ENCODE data around the gene VWA8.

DNA sequence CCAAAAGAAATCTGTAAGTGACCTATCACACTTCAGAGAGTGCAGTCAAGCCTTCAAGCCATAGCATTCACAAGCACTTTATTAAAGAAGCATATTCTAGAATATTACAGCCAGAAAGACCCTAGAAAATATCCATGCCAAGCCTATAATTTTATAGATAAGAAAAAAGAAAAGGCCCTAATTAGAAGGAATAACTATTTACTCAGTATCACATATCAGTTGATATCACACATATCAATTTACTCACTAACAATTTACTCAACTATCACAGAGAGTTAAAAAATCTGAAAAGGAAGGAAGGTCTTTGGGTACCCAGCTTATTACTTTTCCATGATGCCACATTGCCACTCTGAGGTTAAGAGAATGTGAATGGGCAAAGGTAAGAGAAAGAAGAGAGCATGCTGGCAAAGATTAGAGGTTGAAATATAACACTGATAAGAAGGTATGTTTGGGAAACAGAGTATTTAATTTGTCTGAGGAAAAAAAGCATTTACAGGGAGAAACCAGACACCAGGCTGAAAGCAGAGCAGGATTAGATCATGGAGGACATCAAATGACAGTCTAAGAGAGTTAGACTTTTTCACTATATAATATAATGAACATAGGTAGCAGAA lies 186.2 kb downstream of the VWA8 start:
- TF ChIP-seq, protein P1, sequence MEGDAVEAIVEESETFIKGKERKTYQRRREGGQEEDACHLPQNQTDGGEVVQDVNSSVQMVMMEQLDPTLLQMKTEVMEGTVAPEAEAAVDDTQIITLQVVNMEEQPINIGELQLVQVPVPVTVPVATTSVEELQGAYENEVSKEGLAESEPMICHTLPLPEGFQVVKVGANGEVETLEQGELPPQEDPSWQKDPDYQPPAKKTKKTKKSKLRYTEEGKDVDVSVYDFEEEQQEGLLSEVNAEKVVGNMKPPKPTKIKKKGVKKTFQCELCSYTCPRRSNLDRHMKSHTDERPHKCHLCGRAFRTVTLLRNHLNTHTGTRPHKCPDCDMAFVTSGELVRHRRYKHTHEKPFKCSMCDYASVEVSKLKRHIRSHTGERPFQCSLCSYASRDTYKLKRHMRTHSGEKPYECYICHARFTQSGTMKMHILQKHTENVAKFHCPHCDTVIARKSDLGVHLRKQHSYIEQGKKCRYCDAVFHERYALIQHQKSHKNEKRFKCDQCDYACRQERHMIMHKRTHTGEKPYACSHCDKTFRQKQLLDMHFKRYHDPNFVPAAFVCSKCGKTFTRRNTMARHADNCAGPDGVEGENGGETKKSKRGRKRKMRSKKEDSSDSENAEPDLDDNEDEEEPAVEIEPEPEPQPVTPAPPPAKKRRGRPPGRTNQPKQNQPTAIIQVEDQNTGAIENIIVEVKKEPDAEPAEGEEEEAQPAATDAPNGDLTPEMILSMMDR (IDR thresholded peaks at IDR 0.05 in 2 of 3, conservative IDR thresholded peaks at IDR 0.05 in 1 of 3; ENCODE audit: borderline replicate concordance in 1 of 3, insufficient read depth in 1 of 3, low read depth in 2 of 3, low read length in 2 of 3) = no peak
- TF ChIP-seq EZH2 (IDR thresholded peaks at IDR 0.05) (no peak), POLR2A (IDR thresholded peaks at IDR 0.05; ENCODE audit: borderline replicate concordance, extremely low read depth, insufficient read depth, insufficient read length) (no peak), ZNF274 (IDR thresholded peaks at IDR 0.05; ENCODE audit: low read depth, low read length) (no peak), POLR2AphosphoS5 (IDR thresholded peaks at IDR 0.05; ENCODE audit: low read depth, low read length) (no peak), ELF1 (IDR thresholded peaks at IDR 0.05; ENCODE audit: borderline replicate concordance, low read depth) (no peak), SP1 (IDR thresholded peaks at IDR 0.05; ENCODE audit: low read depth) (no peak), SRF (IDR thresholded peaks at IDR 0.05; ENCODE audit: low read depth) (no peak)
- TF ChIP-seq, protein P2, sequence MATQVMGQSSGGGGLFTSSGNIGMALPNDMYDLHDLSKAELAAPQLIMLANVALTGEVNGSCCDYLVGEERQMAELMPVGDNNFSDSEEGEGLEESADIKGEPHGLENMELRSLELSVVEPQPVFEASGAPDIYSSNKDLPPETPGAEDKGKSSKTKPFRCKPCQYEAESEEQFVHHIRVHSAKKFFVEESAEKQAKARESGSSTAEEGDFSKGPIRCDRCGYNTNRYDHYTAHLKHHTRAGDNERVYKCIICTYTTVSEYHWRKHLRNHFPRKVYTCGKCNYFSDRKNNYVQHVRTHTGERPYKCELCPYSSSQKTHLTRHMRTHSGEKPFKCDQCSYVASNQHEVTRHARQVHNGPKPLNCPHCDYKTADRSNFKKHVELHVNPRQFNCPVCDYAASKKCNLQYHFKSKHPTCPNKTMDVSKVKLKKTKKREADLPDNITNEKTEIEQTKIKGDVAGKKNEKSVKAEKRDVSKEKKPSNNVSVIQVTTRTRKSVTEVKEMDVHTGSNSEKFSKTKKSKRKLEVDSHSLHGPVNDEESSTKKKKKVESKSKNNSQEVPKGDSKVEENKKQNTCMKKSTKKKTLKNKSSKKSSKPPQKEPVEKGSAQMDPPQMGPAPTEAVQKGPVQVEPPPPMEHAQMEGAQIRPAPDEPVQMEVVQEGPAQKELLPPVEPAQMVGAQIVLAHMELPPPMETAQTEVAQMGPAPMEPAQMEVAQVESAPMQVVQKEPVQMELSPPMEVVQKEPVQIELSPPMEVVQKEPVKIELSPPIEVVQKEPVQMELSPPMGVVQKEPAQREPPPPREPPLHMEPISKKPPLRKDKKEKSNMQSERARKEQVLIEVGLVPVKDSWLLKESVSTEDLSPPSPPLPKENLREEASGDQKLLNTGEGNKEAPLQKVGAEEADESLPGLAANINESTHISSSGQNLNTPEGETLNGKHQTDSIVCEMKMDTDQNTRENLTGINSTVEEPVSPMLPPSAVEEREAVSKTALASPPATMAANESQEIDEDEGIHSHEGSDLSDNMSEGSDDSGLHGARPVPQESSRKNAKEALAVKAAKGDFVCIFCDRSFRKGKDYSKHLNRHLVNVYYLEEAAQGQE (IDR thresholded peaks at IDR 0.05; ENCODE audit: low read depth) = no peak
- TF ChIP-seq, protein P3, sequence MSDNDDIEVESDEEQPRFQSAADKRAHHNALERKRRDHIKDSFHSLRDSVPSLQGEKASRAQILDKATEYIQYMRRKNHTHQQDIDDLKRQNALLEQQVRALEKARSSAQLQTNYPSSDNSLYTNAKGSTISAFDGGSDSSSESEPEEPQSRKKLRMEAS (IDR thresholded peaks at IDR 0.05) = no peak
- TF ChIP-seq, protein P4, sequence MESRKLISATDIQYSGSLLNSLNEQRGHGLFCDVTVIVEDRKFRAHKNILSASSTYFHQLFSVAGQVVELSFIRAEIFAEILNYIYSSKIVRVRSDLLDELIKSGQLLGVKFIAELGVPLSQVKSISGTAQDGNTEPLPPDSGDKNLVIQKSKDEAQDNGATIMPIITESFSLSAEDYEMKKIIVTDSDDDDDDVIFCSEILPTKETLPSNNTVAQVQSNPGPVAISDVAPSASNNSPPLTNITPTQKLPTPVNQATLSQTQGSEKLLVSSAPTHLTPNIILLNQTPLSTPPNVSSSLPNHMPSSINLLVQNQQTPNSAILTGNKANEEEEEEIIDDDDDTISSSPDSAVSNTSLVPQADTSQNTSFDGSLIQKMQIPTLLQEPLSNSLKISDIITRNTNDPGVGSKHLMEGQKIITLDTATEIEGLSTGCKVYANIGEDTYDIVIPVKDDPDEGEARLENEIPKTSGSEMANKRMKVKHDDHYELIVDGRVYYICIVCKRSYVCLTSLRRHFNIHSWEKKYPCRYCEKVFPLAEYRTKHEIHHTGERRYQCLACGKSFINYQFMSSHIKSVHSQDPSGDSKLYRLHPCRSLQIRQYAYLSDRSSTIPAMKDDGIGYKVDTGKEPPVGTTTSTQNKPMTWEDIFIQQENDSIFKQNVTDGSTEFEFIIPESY (IDR thresholded peaks at IDR 0.05; ENCODE audit: extremely low read depth, insufficient replicate concordance, low read length) = no peak

All from HCT116 (cell line).